KMS-11 (cell line): ENCODE measurements around the gene CRELD2.

Source experiments
- H2AFZ ChIP-seq: fragments of 200-600 bp; sonication (generic); 2 replicates; pipeline ENCODE4 v1.6.1; 2016; ENCODE audit warnings: antibody characterized with exemption, mixed run types, low read depth
- H3K27ac ChIP-seq: fragments of 200-600 bp; sonication (generic); 2 replicates; pipeline ENCODE4 v1.6.1; 2016; ENCODE audit warnings: mild to moderate bottlenecking, mixed run types
- H3K27me3 ChIP-seq: fragments of 200-600 bp; sonication (generic); 2 replicates; pipeline ENCODE4 v1.6.1; 2017; ENCODE audit warnings: mild to moderate bottlenecking, low read depth, mixed run types, moderate library complexity; ENCODE audit not compliant: insufficient read depth
- H3K36me3 ChIP-seq: fragments of 200-600 bp; sonication (generic); 2 replicates; pipeline ENCODE4 v1.6.1; 2017; ENCODE audit warnings: mild to moderate bottlenecking, mixed run types; ENCODE audit not compliant: insufficient read depth
- H3K4me1 ChIP-seq: fragments of 200-600 bp; sonication (generic); 2 replicates; pipeline ENCODE4 v1.6.1; 2016; ENCODE audit warnings: mild to moderate bottlenecking, low read depth, mixed run types; ENCODE audit not compliant: poor library complexity, severe bottlenecking
- H3K4me2 ChIP-seq: fragments of 200-600 bp; sonication (generic); 2 replicates; pipeline ENCODE4 v1.7.0; 2016; ENCODE audit warnings: mild to moderate bottlenecking, mixed run types
- H3K4me3 ChIP-seq: fragments of 200-600 bp; sonication (generic); IDR thresholded peaks from 2 replicates; pipeline ENCODE4 v1.6.1; 2017; ENCODE audit warnings: low read depth, low read length, mixed read lengths; ENCODE audit not compliant: insufficient read depth
- H3K79me2 ChIP-seq: fragments of 200-600 bp; sonication (generic); 2 replicates; pipeline ENCODE4 v1.6.1; 2016; ENCODE audit warnings: low read depth, mixed run types; ENCODE audit not compliant: insufficient read depth
- H3K9ac ChIP-seq: fragments of 200-600 bp; sonication (generic); 2 replicates; pipeline ENCODE4 v1.6.1; 2016; ENCODE audit warnings: mild to moderate bottlenecking, mixed run types
- H4K20me1 ChIP-seq: fragments of 200-600 bp; sonication (generic); 2 replicates; pipeline ENCODE4 v1.6.1; 2016; ENCODE audit warnings: mild to moderate bottlenecking, mixed run types; ENCODE audit not compliant: insufficient read depth
- CTCF ChIP-seq: fragments of 200-600 bp; sonication (generic); conservative IDR thresholded peaks from 2 replicates; pipeline ENCODE4 v1.6.1; 2017; ENCODE audit warnings: low read depth, mild to moderate bottlenecking, antibody characterized with exemption, low read length, moderate library complexity, mixed read lengths

CRELD2 gene

GRCh38 chr22:49889071-49889470, 29.4 kb upstream of the CRELD2 start:
- TF ChIP-seq CTCF = no peak
- H2AFZ ChIP-seq = no peak overlapping the region
- H3K36me3 ChIP-seq = 0 out of 2 replicates have a peak, but pooled peaks cover 4% of the 10 kb centered on the region
- H3K4me2 ChIP-seq = no peak overlapping the region
- no peak overlapping the region for H3K27ac ChIP-seq
- H4K20me1 ChIP-seq = no peaks in the 10 kb centered on the region
- H3K4me3 ChIP-seq = no peak overlapping the region
- no peaks in the 10 kb centered on the region for H3K4me1 ChIP-seq
- peaks cover 5% of the 10 kb centered on the region; the same call in 1 of the 2 replicates for H3K79me2 ChIP-seq
- no peak overlapping the region for H3K9ac ChIP-seq
- H3K27me3 ChIP-seq = no peaks in the 10 kb centered on the region

GRCh38 chr22:49892226-49892899, 26.1 kb upstream of the CRELD2 start:
- Histone ChIP-seq H3K27ac (no peak overlapping the region), H4K20me1 (no peaks in the 10 kb centered on the region)
- no peak for TF ChIP-seq CTCF

GRCh38 chr22:49893025-49893424, 25.4 kb upstream of the CRELD2 start:
- Histone ChIP-seq H3K4me2 (no peak overlapping the region), H3K4me3 (no peak overlapping the region), H3K27me3 (no peaks in the 10 kb centered on the region), H3K4me1 (no peaks in the 10 kb centered on the region), H2AFZ (no peak overlapping the region), H3K79me2 (no peaks in the 10 kb centered on the region), H3K27ac (no peak overlapping the region), H4K20me1 (no peaks in the 10 kb centered on the region), H3K36me3 (no peaks in the 10 kb centered on the region), H3K9ac (no peak overlapping the region)
- TF ChIP-seq CTCF = no peak

More at GRCh38 chr22:49892226-49892899, 26.1 kb upstream of the CRELD2 start:
- Histone ChIP-seq H2AFZ (no peak overlapping the region), H3K4me3 (no peak overlapping the region), H3K9ac (no peak overlapping the region), H3K4me1 (no peaks in the 10 kb centered on the region), H3K36me3 (no peaks in the 10 kb centered on the region), H3K79me2 (no peaks in the 10 kb centered on the region; the same call in 1 of the 2 replicates), H3K4me2 (no peak overlapping the region), H3K27me3 (no peaks in the 10 kb centered on the region)

- Histone ChIP-seq H4K20me1 (no peaks in the 10 kb centered on the region), H3K4me3 (no peak overlapping the region), H2AFZ (no peak overlapping the region)
Measured at GRCh38 chr22:49894322-49895054, 23.9 kb upstream of the CRELD2 start.

More at GRCh38 chr22:49894322-49895054, 23.9 kb upstream of the CRELD2 start:
- Histone ChIP-seq H3K4me2 (no peak overlapping the region), H3K27me3 (no peaks in the 10 kb centered on the region), H3K27ac (no peak overlapping the region), H3K9ac (no peak overlapping the region), H3K79me2 (no peaks in the 10 kb centered on the region), H3K4me1 (no peaks in the 10 kb centered on the region), H3K36me3 (no peaks in the 10 kb centered on the region)
- TF ChIP-seq CTCF = no peak
